ENCODE measurements around the gene TMEM218. TPM values are rescaled to one million over a fixed set of nuclear protein-coding genes. Genes with fewer than 3 reads are reported as not detected.

TMEM218 gene
- total and polyA plus RNA-seq, 10 of the 15 experiments (the other 5 are each of a cell fraction or from before 2014, with no cell fraction given), result 11.2 to 50.3 (median 28.8) TPM

DNA sequence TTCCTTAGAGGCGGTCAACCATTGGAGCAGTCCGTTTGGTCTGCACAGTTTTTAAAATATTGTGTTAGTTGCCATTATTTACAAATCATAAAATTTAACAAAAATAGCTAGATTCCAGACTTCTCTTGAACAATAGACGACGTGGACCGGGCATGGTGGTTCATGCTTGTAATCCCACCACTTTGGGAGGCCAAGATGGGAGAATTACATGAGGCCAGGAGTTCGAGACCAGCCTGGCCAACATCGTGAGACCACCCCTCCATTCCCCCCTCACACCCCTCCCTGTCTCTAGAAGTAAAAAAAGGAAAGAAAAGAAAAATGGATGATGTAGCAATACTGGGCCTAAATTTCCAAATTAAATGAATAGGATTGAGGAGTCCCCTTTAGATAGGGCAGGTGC lies 47.4 kb downstream of the TMEM218 start (continued):
- TF ChIP-seq YBX1 (IDR thresholded peaks at IDR 0.05) (no peak), ZNF274 (IDR thresholded peaks at IDR 0.05; ENCODE audit: insufficient read depth, insufficient read length) (no peak), TCF3 (IDR thresholded peaks at IDR 0.05; ENCODE audit: borderline replicate concordance, insufficient read depth, low read depth, low read length) (no peak), BHLHE40 (IDR thresholded peaks at IDR 0.05; ENCODE audit: borderline replicate concordance in 1 of 2, low read depth in 2 of 2, low read length in 1 of 2) (no peak)
- TF ChIP-seq, protein P1, sequence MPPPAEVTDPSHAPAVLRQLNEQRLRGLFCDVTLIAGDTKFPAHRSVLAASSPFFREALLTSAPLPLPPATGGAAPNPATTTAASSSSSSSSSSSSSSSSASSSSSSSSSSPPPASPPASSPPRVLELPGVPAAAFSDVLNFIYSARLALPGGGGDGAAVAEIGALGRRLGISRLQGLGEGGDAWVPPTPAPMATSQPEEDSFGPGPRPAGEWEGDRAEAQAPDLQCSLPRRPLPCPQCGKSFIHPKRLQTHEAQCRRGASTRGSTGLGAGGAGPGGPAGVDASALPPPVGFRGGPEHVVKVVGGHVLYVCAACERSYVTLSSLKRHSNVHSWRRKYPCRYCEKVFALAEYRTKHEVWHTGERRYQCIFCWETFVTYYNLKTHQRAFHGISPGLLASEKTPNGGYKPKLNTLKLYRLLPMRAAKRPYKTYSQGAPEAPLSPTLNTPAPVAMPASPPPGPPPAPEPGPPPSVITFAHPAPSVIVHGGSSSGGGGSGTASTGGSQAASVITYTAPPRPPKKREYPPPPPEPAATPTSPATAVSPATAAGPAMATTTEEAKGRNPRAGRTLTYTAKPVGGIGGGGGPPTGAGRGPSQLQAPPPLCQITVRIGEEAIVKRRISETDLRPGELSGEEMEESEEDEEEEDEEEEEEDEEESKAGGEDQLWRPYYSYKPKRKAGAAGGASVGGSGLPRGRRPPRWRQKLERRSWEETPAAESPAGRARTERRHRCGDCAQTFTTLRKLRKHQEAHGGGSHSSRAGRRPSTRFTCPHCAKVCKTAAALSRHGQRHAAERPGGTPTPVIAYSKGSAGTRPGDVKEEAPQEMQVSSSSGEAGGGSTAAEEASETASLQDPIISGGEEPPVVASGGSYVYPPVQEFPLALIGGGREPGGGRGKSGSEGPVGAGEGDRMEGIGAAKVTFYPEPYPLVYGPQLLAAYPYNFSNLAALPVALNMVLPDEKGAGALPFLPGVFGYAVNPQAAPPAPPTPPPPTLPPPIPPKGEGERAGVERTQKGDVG (CRISPR knock-in tag; IDR thresholded peaks at IDR 0.05), result no peak
- TF ChIP-seq, protein P2, sequence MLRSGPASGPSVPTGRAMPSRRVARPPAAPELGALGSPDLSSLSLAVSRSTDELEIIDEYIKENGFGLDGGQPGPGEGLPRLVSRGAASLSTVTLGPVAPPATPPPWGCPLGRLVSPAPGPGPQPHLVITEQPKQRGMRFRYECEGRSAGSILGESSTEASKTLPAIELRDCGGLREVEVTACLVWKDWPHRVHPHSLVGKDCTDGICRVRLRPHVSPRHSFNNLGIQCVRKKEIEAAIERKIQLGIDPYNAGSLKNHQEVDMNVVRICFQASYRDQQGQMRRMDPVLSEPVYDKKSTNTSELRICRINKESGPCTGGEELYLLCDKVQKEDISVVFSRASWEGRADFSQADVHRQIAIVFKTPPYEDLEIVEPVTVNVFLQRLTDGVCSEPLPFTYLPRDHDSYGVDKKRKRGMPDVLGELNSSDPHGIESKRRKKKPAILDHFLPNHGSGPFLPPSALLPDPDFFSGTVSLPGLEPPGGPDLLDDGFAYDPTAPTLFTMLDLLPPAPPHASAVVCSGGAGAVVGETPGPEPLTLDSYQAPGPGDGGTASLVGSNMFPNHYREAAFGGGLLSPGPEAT (IDR thresholded peaks at IDR 0.05; ENCODE audit: low read depth), result no peak
